ENCODE data around the gene KCND3. TPM values are rescaled to one million over a fixed set of nuclear protein-coding genes. Genes with fewer than 3 reads are reported as not detected.

KCND3 gene
- total RNA-seq, 4 donors from 2014 or later = 2.4 to 6.0 (median 3.9) TPM

- Histone ChIP-seq H3K27ac (no peak overlapping the region), H3K9me3 (no peaks in the 10 kb centered on the region), H3K27me3 (no peaks in the 10 kb centered on the region), H3K4me3 (no peak overlapping the region), H3K4me1 (peaks cover 0 to 8% (median 0%) of the 10 kb centered on the region in 3 donors), H3K36me3 (no peaks in the 10 kb centered on the region)
- intact Hi-C loops (cut with DNase I) = no loop called here
- 81 to 91% methylated on average over 7 to 8 of the region's 9 CpGs for WGBS, 2 donors
- TF ChIP-seq POLR2A (IDR thresholded peaks at IDR 0.05) (no peak), CTCF (IDR thresholded peaks at IDR 0.05) (no peak)
- DNase-seq = no peak
Measured at GRCh38 chr1:111786669-111787207, 202.7 kb downstream of the KCND3 start.

GRCh38 chr1:111784273-111784901 is 205.1 kb downstream of the KCND3 start:
- 75 to 81% methylated on average over 4 of the region's 4 CpGs for WGBS, 2 donors
- no peak for TF ChIP-seq CTCF (IDR thresholded peaks at IDR 0.05)

GRCh38 chr1:111779546-111779945 is 209.9 kb downstream of the KCND3 start:
- intact Hi-C loops (cut with DNase I) = no loop called here
- Histone ChIP-seq H3K36me3 (peaks cover 0 to 6% (median 0%) of the 10 kb centered on the region in 3 donors), H3K9me3 (no peaks in the 10 kb centered on the region), H3K27me3 (no peaks in the 10 kb centered on the region), H3K4me3 (no peak overlapping the region), H3K27ac (no peak overlapping the region), H3K4me1 (no peaks in the 10 kb centered on the region)
- WGBS, 2 donors = 40 to 100% methylated on average over 1 of the region's 2 CpGs
- DNase-seq = no peak
- TF ChIP-seq POLR2A (IDR thresholded peaks at IDR 0.05) (no peak), CTCF (IDR thresholded peaks at IDR 0.05) (no peak)

More at GRCh38 chr1:111784273-111784901, 205.1 kb downstream of the KCND3 start:
- Histone ChIP-seq H3K36me3 (peaks cover 0 to 6% (median 0%) of the 10 kb centered on the region in 3 donors), H3K4me3 (no peak overlapping the region), H3K9me3 (no peaks in the 10 kb centered on the region), H3K27me3 (no peaks in the 10 kb centered on the region), H3K27ac (no peak overlapping the region), H3K4me1 (peaks cover 0 to 8% (median 0%) of the 10 kb centered on the region in 3 donors)
- no peak for DNase-seq
- intact Hi-C loops (cut with DNase I) = no loop called here

GRCh38 chr1:111778541-111779051 is 210.9 kb downstream of the KCND3 start:
- H3K27ac ChIP-seq = no peak overlapping the region
- no peak for DNase-seq
- WGBS, 2 donors = 80 to 83% methylated on average over 2 of the region's 2 CpGs
- peaks cover 0 to 6% (median 0%) of the 10 kb centered on the region in 3 donors for H3K36me3 ChIP-seq
- no peaks in the 10 kb centered on the region for H3K9me3 ChIP-seq
- no peaks in the 10 kb centered on the region for H3K4me1 ChIP-seq
- intact Hi-C loops (cut with DNase I) = no loop called here
- no peak overlapping the region for H3K4me3 ChIP-seq
- H3K27me3 ChIP-seq = no peaks in the 10 kb centered on the region
- no peak for TF ChIP-seq CTCF (IDR thresholded peaks at IDR 0.05)
- no peak for TF ChIP-seq POLR2A (IDR thresholded peaks at IDR 0.05)

- Histone ChIP-seq H3K27ac (no peak overlapping the region), H3K9me3 (no peaks in the 10 kb centered on the region), H3K4me3 (no peak overlapping the region), H3K27me3 (no peaks in the 10 kb centered on the region), H3K36me3 (peaks cover 0 to 6% (median 0%) of the 10 kb centered on the region in 3 donors), H3K4me1 (no peaks in the 10 kb centered on the region)
- no peak for TF ChIP-seq CTCF (IDR thresholded peaks at IDR 0.05)
- TF ChIP-seq POLR2A (IDR thresholded peaks at IDR 0.05) = no peak
- intact Hi-C loops (cut with DNase I) = no loop called here
- DNase-seq = no peak
- WGBS, 2 donors = 82% methylated on average over 6 of the region's 6 CpGs
Measured at GRCh38 chr1:111778066-111778465, 211.4 kb downstream of the KCND3 start.
